ENCODE results near the gene NSMF. TPM values are rescaled to one million over a fixed set of nuclear protein-coding genes. Genes with fewer than 3 reads are reported as not detected.

NSMF gene
- total RNA-seq, 1 donor from 2014 or later: 51.5 TPM

GRCh38 chr9:137449081-137449844 is 9.9 kb downstream of the NSMF start:
- intact Hi-C loops (cut with micrococcal nuclease): loop anchor here (5.0 kb wide), 1 partner anchor 157 kb away; no protein-coding TSS in a partner anchor

DNA sequence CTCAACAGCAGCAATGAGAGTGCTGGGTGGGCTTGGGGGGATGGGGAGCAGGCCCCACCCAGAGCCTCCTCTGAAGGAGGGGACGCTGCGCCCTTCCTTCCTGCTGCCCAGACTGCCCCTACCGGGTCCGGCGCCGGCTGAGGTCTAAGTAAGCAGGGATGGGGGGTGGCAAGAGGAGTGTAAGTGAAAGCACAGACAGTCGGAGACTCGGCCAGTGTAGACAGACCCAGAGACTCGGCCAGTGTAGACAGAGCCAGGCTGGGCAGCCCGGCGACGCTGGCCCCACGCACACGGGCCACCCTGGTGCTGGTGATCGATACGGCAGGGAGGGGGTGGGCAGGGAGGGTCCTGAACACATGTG is 10.6 kb downstream of the NSMF start:
- intact Hi-C loops (cut with micrococcal nuclease): loop anchor here (5.0 kb wide), 1 partner anchor 156 kb away; no protein-coding TSS in a partner anchor

- intact Hi-C loops (cut with micrococcal nuclease): loop anchor here (5.0 kb wide), 1 partner anchor 156 kb away; no protein-coding TSS in a partner anchor
Measured at GRCh38 chr9:137447722-137448601, 11.2 kb downstream of the NSMF start.

DNA sequence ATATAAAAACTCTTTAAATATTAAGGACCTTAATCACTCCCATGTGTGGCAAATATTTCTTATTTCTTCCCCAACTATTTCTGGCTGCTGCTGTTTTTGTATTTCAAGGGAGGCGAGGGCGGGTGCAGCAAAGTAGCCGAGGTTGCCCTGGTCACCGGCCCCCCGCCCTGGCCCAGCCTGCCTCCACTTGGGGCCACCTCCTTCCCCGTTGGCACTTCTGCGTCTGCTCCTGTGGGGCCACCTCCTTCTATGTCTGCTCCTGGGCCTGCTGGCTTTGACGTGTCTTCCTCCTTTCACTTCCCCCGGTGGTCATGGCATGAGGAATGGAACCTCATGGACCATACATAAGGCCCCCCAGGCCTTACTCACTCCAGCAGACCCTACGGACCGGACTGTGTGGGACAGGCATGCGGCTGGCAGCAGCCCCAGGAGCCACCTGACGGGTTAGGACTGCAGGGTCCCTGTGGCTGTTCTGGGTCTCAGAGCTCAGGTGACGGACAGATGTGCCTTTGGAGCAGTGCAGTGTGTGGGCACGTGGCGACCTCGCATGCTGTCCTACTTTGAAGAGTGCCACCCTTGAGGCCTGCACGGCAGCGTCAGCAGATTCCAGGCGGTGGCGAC is 12.2 kb downstream of the NSMF start:
- intact Hi-C loops (cut with micrococcal nuclease): loop anchor here (5.0 kb wide), 1 partner anchor 155 kb away; no protein-coding TSS in a partner anchor

GRCh38 chr9:137445930-137446431 is 13.2 kb downstream of the NSMF start:
- intact Hi-C loops (cut with micrococcal nuclease): loop anchor here (1.0 to 5.0 kb wide), 2 partner anchors 23 to 154 kb away; partner anchors contain the start of genes EXD3 and NOXA1

- intact Hi-C loops (cut with micrococcal nuclease): loop anchor here (1.0 to 5.0 kb wide), 2 partner anchors 22 to 153 kb away; partner anchors contain the start of genes EXD3 and NOXA1
Measured at GRCh38 chr9:137445275-137445807, 13.8 kb downstream of the NSMF start.

- intact Hi-C loops (cut with micrococcal nuclease): no loop called here
Measured at GRCh38 chr9:137444106-137444790, 14.9 kb downstream of the NSMF start.

DNA sequence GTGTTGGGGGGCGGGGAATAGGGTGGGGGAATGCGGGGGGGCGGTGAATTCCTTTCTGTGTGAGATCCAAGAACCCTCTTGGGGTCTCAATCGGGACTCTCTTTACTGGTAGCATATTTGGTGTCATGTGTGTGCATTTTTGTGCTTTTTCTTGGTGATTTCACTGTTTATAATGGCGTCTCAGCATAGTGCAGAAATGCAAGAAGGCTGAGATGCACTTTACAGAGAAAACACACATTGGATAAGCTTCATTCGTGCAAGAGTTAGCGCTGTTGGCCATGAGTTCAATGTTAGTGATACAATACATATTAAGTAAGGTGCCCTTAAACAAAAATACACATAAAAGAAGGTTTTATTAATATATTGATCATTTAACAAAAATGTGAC is 17.2 kb downstream of the NSMF start:
- intact Hi-C loops (cut with micrococcal nuclease): no loop called here

DNA sequence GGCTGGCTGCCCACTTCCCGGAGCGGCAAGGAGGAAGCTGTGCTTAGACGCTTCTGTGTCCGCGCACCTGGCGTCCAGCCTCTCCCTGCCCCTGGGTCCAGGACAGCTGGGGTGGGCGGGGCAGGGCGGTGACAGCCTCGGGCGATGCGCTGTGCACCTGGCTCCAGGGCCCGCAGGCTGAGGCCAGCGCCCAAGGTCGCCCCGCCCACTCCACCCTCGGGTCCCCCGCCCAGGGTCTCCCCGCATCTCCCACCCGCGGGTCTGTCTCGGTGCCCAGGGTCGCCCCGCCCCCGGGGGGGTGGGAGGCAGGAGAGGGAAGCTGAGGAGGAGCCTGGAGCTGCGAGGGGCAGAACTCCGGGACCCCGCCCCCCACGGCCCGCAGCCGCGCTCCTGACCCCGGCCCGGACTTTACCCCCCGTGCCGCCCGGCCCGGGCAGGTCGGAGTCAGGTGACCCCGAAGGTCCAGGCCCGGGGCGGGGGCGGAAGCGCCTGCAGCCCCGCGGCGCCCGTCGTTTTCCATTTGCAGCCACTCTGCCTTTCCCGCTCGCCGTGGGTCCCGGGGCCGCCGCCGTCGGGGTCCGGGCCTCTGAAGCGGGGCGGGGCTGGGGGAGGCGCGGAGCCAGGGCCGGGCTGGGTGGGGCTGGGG is 17.7 kb downstream of the NSMF start, which contains the start of gene ENTPD8:
Gene ENTPD8 (minus strand): TSS at position 69 of the 646 bp plus-strand sequence. CDS start 3,072 bp downstream, outside the sequence.
- intact Hi-C loops (cut with micrococcal nuclease): no loop called here

DNA sequence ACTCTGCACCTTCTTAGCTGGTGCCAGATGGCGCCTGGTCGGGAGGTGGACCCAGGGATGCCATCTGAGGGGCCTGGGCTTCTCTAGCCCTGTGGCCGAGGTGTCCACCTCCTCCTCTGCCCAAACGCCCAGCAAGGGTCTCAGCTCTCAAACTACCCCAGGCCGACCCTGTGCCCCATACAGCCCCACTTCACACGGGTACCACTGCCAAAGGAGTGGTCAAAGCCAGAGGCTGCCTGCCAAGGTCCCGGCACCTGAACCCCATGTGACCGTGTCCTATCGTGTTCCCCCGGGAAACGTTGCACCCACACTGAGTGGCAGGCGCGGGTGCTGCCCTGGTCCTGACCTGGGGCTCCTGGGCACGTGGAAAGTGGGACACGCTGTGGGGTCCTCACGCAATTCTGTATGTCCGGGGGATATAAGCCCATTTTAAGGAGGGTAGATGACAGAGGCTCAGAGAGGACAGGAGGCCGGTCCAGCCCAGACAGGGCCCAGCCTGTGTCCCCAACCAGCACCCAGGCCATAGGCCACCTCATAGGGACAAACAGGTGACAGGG is 19.9 kb downstream of the NSMF start:
- intact Hi-C loops (cut with micrococcal nuclease): no loop called here

DNA sequence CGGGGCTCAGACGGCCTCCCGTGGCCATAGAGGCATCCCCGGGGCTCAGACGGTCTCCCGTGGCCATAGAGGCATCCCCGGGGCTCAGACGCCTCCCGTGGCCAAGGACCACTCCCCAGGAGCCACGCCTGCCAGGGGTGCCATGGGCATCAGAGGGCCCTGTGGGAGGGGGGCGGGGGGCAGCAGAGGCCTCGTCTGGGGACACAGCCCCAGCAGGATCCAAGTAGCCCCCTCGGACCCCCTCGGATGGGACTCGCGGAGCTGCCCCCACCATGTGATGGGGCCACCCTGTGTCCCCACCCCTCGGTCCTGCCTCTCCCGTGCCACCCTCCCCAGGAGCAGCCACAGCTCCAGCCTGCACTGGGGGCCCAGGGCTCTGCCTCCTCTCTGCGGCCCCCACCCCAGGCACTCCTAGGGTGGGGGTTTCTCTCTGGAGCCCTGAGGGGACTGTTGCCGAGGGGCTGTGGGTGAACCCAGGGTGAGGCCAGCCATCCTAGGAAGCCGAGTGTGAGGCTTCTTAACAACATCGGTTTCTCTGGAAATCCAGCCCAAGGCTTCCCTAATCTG is 20.5 kb downstream of the NSMF start:
- intact Hi-C loops (cut with micrococcal nuclease): no loop called here

- intact Hi-C loops (cut with micrococcal nuclease): no loop called here
Measured at GRCh38 chr9:137437691-137438590, 21.2 kb downstream of the NSMF start.

GRCh38 chr9:137436761-137437600 is 22.2 kb downstream of the NSMF start:
- intact Hi-C loops (cut with micrococcal nuclease): no loop called here

DNA sequence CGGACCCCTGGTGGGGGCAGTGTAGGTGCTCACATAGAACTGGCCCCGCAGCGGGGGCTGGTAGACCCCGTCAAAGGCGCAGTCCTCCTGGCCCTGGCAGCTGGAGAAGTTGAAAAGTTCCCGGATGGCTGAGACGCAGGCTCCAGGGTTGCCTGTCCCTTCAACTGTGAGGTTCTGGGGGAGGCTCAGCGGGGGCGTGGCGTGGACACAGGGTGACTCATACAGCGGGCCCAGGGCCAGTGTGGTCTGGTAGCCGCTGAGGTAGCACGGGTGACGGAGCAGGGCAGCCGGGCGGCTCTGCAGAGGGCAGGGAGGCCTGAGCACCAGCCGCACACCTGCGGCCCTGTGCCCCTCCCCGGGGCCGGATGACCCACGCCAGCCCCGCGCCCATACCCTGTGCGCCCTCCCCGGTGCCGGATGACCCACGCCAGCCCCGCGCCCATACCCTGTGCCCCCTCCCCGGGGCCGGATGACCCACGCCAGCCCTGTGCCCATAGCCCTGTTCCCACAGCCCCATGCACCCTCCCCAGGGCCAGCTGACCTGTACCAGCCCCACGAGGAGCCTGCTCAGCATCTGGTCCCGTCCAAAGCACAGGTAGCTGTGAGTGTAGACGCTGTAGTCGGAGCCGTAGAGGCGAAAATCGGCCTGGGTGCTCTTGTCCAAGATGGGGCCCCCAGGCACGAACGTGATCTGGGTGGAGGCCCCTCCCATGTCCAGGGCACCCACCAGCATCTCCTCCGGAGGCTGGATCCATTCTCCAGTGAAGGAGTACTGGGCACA is 23.0 kb downstream of the NSMF start:
- intact Hi-C loops (cut with micrococcal nuclease): no loop called here

DNA sequence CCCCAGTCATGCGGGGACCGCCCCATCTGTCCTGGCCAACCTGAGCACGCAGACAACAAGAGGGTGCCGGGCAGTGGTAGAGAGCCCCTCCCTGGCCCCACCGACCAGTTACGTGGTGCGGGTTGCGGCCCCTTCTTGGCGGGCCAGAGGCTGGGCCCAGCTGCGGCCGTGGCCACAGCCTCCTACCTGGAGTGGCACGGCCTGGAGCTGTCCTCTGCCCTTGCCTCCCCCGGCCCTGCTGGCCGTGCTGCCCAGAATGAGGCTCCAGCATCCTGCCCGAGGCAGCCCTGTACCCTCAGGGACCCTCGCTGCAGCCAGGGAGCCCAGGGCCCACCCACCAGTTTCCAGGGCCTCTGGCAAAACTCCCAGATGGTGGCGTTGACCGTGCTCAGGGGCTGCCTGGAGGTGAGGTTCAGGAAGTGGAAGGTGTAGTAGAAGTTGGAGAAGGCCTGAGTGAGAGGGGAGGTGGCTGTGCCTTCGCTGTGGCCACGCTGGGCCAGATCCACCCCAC is 23.7 kb downstream of the NSMF start:
- intact Hi-C loops (cut with micrococcal nuclease): no loop called here

All from T-helper 2 cell treated with Interferon-gamma antibody and Interleukin-4, amounts not matched to agents 100 ng/mL and 5 ng/mL, for 36 hours (primary cell).